K562 (cell line): Measurements from ENCODE around the gene UBE2J2. TPM values are rescaled to one million over a fixed set of nuclear protein-coding genes. Genes with fewer than 3 reads are reported as not detected.

ENCODE experiments used
- CHD4 ChIP-seq: fragments of 200-600 bp; sonication (generic); IDR thresholded peaks from 3 replicates; pipeline ENCODE4 v1.6.1; 2012; ENCODE audit warnings: low read depth, mild to moderate bottlenecking, mixed read lengths, low read length, inconsistent platforms; ENCODE audit not compliant: insufficient read depth, insufficient replicate concordance, poor library complexity, severe bottlenecking
- CXXC5 ChIP-seq: fragments of 250-450 bp; sonication (Bioruptor Pico); IDR thresholded peaks from 2 replicates; pipeline ENCODE4 v1.8.0; 2022; ENCODE audit warnings: inconsistent platforms, mild to moderate bottlenecking, moderate library complexity
- FOXK1 ChIP-seq: sonication (generic); formaldehyde crosslinking; IDR thresholded peaks from 2 replicates; pipeline ENCODE4 v1.8.0; 2022; ENCODE audit warnings: missing genetic modification reagents, mild to moderate bottlenecking, borderline replicate concordance
- JUND ChIP-seq, 2 experiments: IDR thresholded peaks; 2 replicates in 1 of 2; 3 replicates in 1 of 2; pipeline ENCODE4 v1.6.1; 2011; ENCODE audit warnings: borderline replicate concordance in 2 of 2, low read depth in 2 of 2, low read length in 2 of 2, improper control_type of control experiment in 1 of 2, missing biosample characterization in 1 of 2, missing genetic modification characterization in 1 of 2, missing genetic modification reagents in 1 of 2
- KAT8 ChIP-seq: fragments of 450-650 bp; IDR thresholded peaks from 2 replicates; pipeline ENCODE4 v1.6.1; 2016; ENCODE audit warnings: low read depth, mild to moderate bottlenecking
- POLR3G ChIP-seq: IDR thresholded peaks from 2 replicates; pipeline ENCODE4 v1.6.1; 2011; ENCODE audit not compliant: insufficient read length, insufficient replicate concordance; ENCODE audit errors: extremely low read depth
- RBM22 ChIP-seq: fragments of 200-400 bp; formaldehyde crosslinking; IDR thresholded peaks from 2 replicates; pipeline ENCODE4 v1.6.1; 2018; ENCODE audit warnings: low read length, low read depth; ENCODE audit not compliant: poor library complexity, severe bottlenecking
- SIN3A ChIP-seq, 2 experiments: fragments of 150-350 bp in 1 of 2; IDR thresholded peaks; 2 replicates each; pipeline ENCODE4 v1.6.1; 2011 to 2016; ENCODE audit warnings: borderline replicate concordance in 2 of 2, low read depth in 2 of 2, low read length in 2 of 2, mild to moderate bottlenecking in 2 of 2, moderate library complexity in 2 of 2; ENCODE audit not compliant: control insufficient read depth in 1 of 2
- ZNF140 ChIP-seq: fragments of 250-450 bp; sonication (Bioruptor Pico); IDR thresholded peaks from 2 replicates; pipeline ENCODE4 v1.8.0; 2021; ENCODE audit warnings: moderate library complexity, mild to moderate bottlenecking, inconsistent platforms
- ZNF146 ChIP-seq: IDR thresholded peaks from one replicate; pipeline ENCODE4 v1.6.1; 2018; ENCODE audit warnings: missing compliant biosample characterization; ENCODE audit not compliant: unreplicated experiment
- polyA plus RNA-seq, 8 experiments: library from polyadenylated mRNA; depleted of rRNA in 4 of 8; stranded (reverse) in 5 of 8; unstranded in 3 of 8; fragments of >200 nt; fragmentation: Nextera tagmentation in 2 of 8; fragmentation: Illumina TruSeq in 1 of 8; extraction: Ambion mirVana in 2 of 8; extraction: Trizol in 1 of 8; gene quantifications; 2 replicates each; pipeline versions ENCODE4 v1.2.1 to v1.2.3, GENCODE V29; 2011 to 2014; ENCODE audit warnings: inconsistent platforms in 1 of 8, missing spikeins in 1 of 8
- total RNA-seq, 7 experiments: library from RNA; depleted of rRNA in 6 of 7; stranded (reverse); fragments of >200 nt in 6 of 7; fragmentation: Illumina TruSeq in 2 of 7; extraction: Trizol in 2 of 7; gene quantifications; 2 replicates each; pipeline versions ENCODE4 v1.2.1 to v1.2.3, GENCODE V29; 2011 to 2021; ENCODE audit warnings: low replicate concordance in 1 of 7
- TF ChIP-seq, protein P1 (sequence below): fragments of 450-650 bp; IDR thresholded peaks from 2 replicates; pipeline ENCODE4 v1.6.1; 2016; ENCODE audit warnings: low read depth, mild to moderate bottlenecking, moderate library complexity
- TF ChIP-seq, protein P2 (sequence below): sonication (generic); formaldehyde crosslinking; IDR thresholded peaks from 2 replicates; pipeline ENCODE4 v1.8.1; 2022; ENCODE audit warnings: missing genetic modification reagents
- TF ChIP-seq, protein P3 (sequence below): fragments of 250-450 bp; sonication (Bioruptor Pico); IDR thresholded peaks from 2 replicates; pipeline ENCODE4 v1.8.0; 2022; ENCODE audit warnings: inconsistent platforms, mild to moderate bottlenecking, moderate library complexity, borderline replicate concordance
- TF ChIP-seq, protein P4 (sequence below), 2 experiments: fragments of 450-650 bp; IDR thresholded peaks; 2 replicates each; pipeline ENCODE4 v1.6.1; 2016
- TF ChIP-seq, protein P5 (sequence below): sonication (generic); formaldehyde crosslinking; IDR thresholded peaks from 2 replicates; pipeline ENCODE4 v1.8.1; 2023; ENCODE audit warnings: mild to moderate bottlenecking, missing genetic modification reagents

Gene UBE2J2
- total and polyA plus RNA-seq, 9 of the 15 experiments (the other 6 are each of a cell fraction or from before 2014, with no cell fraction given) = 0.93 to 112 (median 75.5) TPM

DNA sequence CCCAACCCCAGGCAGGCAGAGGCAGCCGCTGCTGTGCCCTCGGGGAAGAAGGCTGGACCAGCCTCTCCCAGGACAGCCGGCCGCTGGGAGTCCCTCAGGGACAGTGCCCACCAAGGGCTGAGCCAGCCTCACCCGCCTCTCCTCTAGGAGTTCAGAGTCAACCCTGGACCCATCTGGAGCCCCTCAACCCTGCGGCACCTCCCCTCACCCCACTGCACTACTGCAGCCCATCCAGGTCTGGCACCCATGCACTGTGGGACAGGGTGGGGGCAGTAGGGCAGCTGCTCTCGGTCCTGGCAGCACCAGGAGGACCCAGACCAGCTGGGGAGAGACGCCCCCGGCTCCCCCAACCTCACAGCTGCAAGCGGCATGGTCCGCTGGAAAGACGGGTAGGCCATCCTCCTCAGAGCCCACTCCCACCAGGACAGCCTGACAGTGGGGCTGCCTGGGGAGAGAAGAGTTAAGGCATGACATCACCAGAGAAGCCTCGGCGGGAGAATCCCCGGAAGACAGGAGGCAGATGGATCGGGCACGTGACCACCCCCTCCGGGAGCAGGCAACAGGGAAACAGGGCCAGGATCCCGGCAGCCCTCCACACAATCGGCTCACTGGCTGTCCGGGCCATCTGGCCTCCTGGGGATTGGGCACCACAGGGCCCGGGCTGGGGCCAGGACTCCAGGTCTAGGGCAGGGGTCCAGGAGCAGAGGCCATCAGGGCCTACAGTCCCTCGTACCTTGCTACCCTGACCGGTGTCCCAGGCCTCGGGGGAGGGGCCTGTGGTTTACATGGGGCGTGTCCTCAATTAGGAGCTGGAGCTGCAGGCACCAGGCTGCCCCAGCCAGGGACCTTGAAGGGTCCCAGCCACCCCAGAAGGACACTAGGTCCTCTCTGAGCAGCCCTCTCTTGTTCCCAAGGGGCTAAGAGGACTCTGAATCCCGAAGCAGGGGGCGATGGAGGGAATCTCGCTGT is 31.0 kb upstream of the UBE2J2 start (continued):
- TF ChIP-seq CHD4 (no peak), POLR3G (no peak), ZNF146 (CRISPR knock-in tag) (no peak), JUND (IDR thresholded peaks at IDR 0.05; ENCODE audit: borderline replicate concordance, low read depth, low read length) (peak; percentile 81), JUND (tag; IDR thresholded peaks at IDR 0.05; ENCODE audit: borderline replicate concordance, low read depth, low read length) (peak; percentile 62; the same call in 1 of the 3 replicates), FOXK1 (CRISPR knock-in tag) (no peak), KAT8 (no peak), CXXC5 (CRISPR knock-in tag) (peak; percentile 61), SIN3A (IDR thresholded peaks at IDR 0.05; ENCODE audit: borderline replicate concordance in 2 of 2, control insufficient read depth in 1 of 2, low read depth in 2 of 2, low read length in 2 of 2) (0 out of 4 replicates have a peak, but pooled peaks of 1 of the 2 experiments have one; percentile 27), RBM22 (no peak), ZNF140 (no peak)
- TF ChIP-seq, protein P1, sequence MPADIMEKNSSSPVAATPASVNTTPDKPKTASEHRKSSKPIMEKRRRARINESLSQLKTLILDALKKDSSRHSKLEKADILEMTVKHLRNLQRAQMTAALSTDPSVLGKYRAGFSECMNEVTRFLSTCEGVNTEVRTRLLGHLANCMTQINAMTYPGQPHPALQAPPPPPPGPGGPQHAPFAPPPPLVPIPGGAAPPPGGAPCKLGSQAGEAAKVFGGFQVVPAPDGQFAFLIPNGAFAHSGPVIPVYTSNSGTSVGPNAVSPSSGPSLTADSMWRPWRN = no peak
- TF ChIP-seq, protein P2, sequence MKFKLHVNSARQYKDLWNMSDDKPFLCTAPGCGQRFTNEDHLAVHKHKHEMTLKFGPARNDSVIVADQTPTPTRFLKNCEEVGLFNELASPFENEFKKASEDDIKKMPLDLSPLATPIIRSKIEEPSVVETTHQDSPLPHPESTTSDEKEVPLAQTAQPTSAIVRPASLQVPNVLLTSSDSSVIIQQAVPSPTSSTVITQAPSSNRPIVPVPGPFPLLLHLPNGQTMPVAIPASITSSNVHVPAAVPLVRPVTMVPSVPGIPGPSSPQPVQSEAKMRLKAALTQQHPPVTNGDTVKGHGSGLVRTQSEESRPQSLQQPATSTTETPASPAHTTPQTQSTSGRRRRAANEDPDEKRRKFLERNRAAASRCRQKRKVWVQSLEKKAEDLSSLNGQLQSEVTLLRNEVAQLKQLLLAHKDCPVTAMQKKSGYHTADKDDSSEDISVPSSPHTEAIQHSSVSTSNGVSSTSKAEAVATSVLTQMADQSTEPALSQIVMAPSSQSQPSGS (CRISPR knock-in tag) = peak; percentile 79; the same call in 1 of the 2 replicates
- TF ChIP-seq, protein P3, sequence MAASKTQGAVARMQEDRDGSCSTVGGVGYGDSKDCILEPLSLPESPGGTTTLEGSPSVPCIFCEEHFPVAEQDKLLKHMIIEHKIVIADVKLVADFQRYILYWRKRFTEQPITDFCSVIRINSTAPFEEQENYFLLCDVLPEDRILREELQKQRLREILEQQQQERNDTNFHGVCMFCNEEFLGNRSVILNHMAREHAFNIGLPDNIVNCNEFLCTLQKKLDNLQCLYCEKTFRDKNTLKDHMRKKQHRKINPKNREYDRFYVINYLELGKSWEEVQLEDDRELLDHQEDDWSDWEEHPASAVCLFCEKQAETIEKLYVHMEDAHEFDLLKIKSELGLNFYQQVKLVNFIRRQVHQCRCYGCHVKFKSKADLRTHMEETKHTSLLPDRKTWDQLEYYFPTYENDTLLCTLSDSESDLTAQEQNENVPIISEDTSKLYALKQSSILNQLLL = no peak
- TF ChIP-seq, protein P4, sequence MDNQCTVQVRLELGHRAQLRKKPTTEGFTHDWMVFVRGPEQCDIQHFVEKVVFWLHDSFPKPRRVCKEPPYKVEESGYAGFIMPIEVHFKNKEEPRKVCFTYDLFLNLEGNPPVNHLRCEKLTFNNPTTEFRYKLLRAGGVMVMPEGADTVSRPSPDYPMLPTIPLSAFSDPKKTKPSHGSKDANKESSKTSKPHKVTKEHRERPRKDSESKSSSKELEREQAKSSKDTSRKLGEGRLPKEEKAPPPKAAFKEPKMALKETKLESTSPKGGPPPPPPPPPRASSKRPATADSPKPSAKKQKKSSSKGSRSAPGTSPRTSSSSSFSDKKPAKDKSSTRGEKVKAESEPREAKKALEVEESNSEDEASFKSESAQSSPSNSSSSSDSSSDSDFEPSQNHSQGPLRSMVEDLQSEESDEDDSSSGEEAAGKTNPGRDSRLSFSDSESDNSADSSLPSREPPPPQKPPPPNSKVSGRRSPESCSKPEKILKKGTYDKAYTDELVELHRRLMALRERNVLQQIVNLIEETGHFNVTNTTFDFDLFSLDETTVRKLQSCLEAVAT (IDR thresholded peaks at IDR 0.05) = no peak
- TF ChIP-seq, protein P5, sequence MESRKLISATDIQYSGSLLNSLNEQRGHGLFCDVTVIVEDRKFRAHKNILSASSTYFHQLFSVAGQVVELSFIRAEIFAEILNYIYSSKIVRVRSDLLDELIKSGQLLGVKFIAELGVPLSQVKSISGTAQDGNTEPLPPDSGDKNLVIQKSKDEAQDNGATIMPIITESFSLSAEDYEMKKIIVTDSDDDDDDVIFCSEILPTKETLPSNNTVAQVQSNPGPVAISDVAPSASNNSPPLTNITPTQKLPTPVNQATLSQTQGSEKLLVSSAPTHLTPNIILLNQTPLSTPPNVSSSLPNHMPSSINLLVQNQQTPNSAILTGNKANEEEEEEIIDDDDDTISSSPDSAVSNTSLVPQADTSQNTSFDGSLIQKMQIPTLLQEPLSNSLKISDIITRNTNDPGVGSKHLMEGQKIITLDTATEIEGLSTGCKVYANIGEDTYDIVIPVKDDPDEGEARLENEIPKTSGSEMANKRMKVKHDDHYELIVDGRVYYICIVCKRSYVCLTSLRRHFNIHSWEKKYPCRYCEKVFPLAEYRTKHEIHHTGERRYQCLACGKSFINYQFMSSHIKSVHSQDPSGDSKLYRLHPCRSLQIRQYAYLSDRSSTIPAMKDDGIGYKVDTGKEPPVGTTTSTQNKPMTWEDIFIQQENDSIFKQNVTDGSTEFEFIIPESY = peak; percentile 75
